Pancreas (tissue), 10 donors: Measurements from ENCODE around the gene STAB2. TPM values are rescaled to one million over a fixed set of nuclear protein-coding genes. Genes with fewer than 3 reads are reported as not detected.
"Not testable (repeated sequence)": the region's sequence is repeated elsewhere in the genome, so short reads cannot be mapped to it uniquely, and the experiment has no call there.

Source experiments
- ATAC-seq, 4 donors: fragments of 200-7000 bp; cut with Tn5 transposase; one replicate each; pipeline versions ENCODE4 v1.8.0 to v1.9.1; 2020; ENCODE audit warnings: mild to moderate bottlenecking in 4 of 4, moderate library complexity in 4 of 4
- DNase-seq, 6 donors: peaks; one replicate each; pipeline ENCODE4 v3.0.0-alpha.2; 2020
- FAIRE-seq: peaks from 2 replicates; lab custom pipeline; 2012; peaks lifted over from hg19 to GRCh38; lab: Jason Lieb, UNC
- H3K27ac ChIP-seq, 4 donors: fragments of 200-600 bp; sonication (generic); 1 replicate in 3 of 4; 2 replicates in 1 of 4; pipeline versions ENCODE4 v1.5.0 to v1.8.0; 2020
- H3K27me3 ChIP-seq, 4 donors: fragments of 200-600 bp; one replicate each; pipeline ENCODE4 v1.8.0; 2021
- H3K36me3 ChIP-seq, 3 donors: fragments of 200-600 bp; sonication (generic) in 1 of 3; one replicate each; pipeline versions ENCODE4 v1.5.0 to v1.8.0; 2020 to 2021
- H3K4me1 ChIP-seq, 3 donors: fragments of 200-600 bp; one replicate each; pipeline ENCODE4 v1.8.0; 2021
- H3K4me3 ChIP-seq, 4 donors: fragments of 200-600 bp; sonication (generic) in 2 of 4; one replicate each; pipeline versions ENCODE4 v1.5.0 to v1.8.0; 2020 to 2021
- H3K9me3 ChIP-seq, 4 donors: fragments of 200-600 bp; one replicate each; pipeline ENCODE4 v1.8.0; 2021
- WGBS, 2 donors: extraction: QIAGEN DNeasy Blood & Tissue Kit; methylation state at CpG; one replicate each; pipeline ENCODE4 v1.1.7; 2013; 5-methylcytosine and 5-hydroxymethylcytosine counted together
- intact Hi-C, 3 donors: fragments of 100-400 bp; cut with DNase I; formaldehyde crosslinking; loops; one replicate each; pipeline versions ENCODE4 v1.11.1 to v1.14.2; 2022
- polyA plus RNA-seq, 2 donors: library from polyadenylated mRNA; stranded (reverse); fragments of 200-250 nt; gene quantifications; one replicate each; pipeline ENCODE4 v1.2.3, GENCODE V29; 2013
- total RNA-seq, 6 donors: library from RNA; stranded (reverse); fragmentation: NEBNext Ultra II Directional in 4 of 6; extraction: Animal tissue kit (Norgen Biotek cat#: 25700) in 4 of 6; gene quantifications; one replicate each; pipeline versions ENCODE4 v1.2.1 to v1.2.4, GENCODE V29; 2021 to 2023
- TF ChIP-seq, protein P1 (sequence below), 4 donors: fragments of 200-600 bp; sonication (generic) in 3 of 4; IDR thresholded peaks; one replicate each; pipeline versions ENCODE4 v1.5.0 to v1.8.0; 2021; ENCODE audit warnings: antibody characterized with exemption in 4 of 4
- donor health status: healthy with polysubstance abuse.
- donor health status: DM: no; HTN: no; CAD: no; lungs with moderate emphysema.
- donor health status: DM: no; HTN: no; CAD: no.
- donor health status: control.
- donor health status: control.
- donor health status: Bipolar disorder and iron deficiency.
- donor health status: DM: yes; HTN: yes; CAD: no.
- donor health status: DM: no; HTN: no; CAD: no.
- donor health status: DM: no; HTN: no; CAD: no.
- donor health status: DM: yes; HTN: yes; CAD: no.

STAB2 gene
- total and polyA plus RNA-seq, 8 donors = under 0.01 to 0.16 (median 0.08) TPM; not detected in 1

GRCh38 chr12:103647267-103647666 is 60.2 kb downstream of the STAB2 start:
- no peaks in the 10 kb centered on the region for H3K9me3 ChIP-seq
- intact Hi-C loops = no loop called here
- no peak overlapping the region for H3K4me3 ChIP-seq
- no peak for ATAC-seq
- TF ChIP-seq, protein P1, sequence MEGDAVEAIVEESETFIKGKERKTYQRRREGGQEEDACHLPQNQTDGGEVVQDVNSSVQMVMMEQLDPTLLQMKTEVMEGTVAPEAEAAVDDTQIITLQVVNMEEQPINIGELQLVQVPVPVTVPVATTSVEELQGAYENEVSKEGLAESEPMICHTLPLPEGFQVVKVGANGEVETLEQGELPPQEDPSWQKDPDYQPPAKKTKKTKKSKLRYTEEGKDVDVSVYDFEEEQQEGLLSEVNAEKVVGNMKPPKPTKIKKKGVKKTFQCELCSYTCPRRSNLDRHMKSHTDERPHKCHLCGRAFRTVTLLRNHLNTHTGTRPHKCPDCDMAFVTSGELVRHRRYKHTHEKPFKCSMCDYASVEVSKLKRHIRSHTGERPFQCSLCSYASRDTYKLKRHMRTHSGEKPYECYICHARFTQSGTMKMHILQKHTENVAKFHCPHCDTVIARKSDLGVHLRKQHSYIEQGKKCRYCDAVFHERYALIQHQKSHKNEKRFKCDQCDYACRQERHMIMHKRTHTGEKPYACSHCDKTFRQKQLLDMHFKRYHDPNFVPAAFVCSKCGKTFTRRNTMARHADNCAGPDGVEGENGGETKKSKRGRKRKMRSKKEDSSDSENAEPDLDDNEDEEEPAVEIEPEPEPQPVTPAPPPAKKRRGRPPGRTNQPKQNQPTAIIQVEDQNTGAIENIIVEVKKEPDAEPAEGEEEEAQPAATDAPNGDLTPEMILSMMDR (IDR thresholded peaks at IDR 0.05) = no peak
- DNase-seq = no peak
- FAIRE-seq = no peak
- H3K4me1 ChIP-seq = no peaks in the 10 kb centered on the region
- no peak overlapping the region for H3K27ac ChIP-seq
- H3K36me3 ChIP-seq = no peaks in the 10 kb centered on the region
- 19 to 23% methylated on average over 2 of the region's 2 CpGs for whole genome bisulfite sequencing, 2 donors
- H3K27me3 ChIP-seq = no peaks in the 10 kb centered on the region

DNA sequence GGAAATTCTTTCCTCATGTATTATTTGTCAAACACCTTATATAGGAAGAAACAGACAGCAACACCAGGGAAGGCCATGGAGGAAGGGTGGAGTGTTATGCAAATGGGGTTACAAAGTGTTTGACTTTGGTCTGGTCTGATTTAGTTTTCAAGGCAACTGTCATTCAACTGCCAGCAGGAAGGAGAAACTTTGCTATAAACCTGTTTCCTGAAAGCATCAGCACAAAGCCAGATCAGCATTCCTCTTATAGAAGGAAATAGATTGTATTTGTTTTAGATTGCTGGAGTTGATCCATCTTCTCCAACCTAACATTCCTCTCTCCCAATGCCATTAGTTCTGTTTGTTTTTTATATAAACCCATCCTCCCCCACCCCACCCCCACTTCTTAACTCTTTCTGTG is 65.7 kb downstream of the STAB2 start:
- ATAC-seq (peak in 3 of 4 donors; percentile 46 to 70 (median 63)), FAIRE-seq (no peak), DNase-seq (no peak)
- H3K4me1 ChIP-seq = no peaks in the 10 kb centered on the region
- no peaks in the 10 kb centered on the region for H3K36me3 ChIP-seq
- no peak overlapping the region for H3K4me3 ChIP-seq
- intact Hi-C loops = no loop called here
- H3K9me3 ChIP-seq = no peaks in the 10 kb centered on the region
- H3K27ac ChIP-seq = no peak overlapping the region
- no peaks in the 10 kb centered on the region for H3K27me3 ChIP-seq
- TF ChIP-seq, protein P1 (IDR thresholded peaks at IDR 0.05) = no peak

- ATAC-seq, H3K4me1 ChIP-seq, FAIRE-seq, DNase-seq, H3K27ac ChIP-seq, H3K9me3 ChIP-seq, H3K27me3 ChIP-seq, H3K36me3 ChIP-seq, H3K4me3 ChIP-seq, intact Hi-C loops: not testable (repeated sequence)
- WGBS, 2 donors = 58 to 71% methylated on average over 3 of the region's 3 CpGs
Observed at GRCh38 chr12:103653568-103654173, 66.6 kb downstream of the STAB2 start.

GRCh38 chr12:103654816-103655215 is 67.7 kb downstream of the STAB2 start:
- intact Hi-C loops = no loop called here
- no peak for DNase-seq
- H3K4me3 ChIP-seq = no peak overlapping the region
- WGBS, 2 donors = 87 to 88% methylated on average over 3 of the region's 3 CpGs
- TF ChIP-seq, protein P1 (IDR thresholded peaks at IDR 0.05) = no peak
- no peaks in the 10 kb centered on the region for H3K27me3 ChIP-seq
- no peaks in the 10 kb centered on the region for H3K9me3 ChIP-seq
- H3K4me1 ChIP-seq = no peaks in the 10 kb centered on the region
- FAIRE-seq = peak; percentile 56
- no peak overlapping the region for H3K27ac ChIP-seq
- no peaks in the 10 kb centered on the region for H3K36me3 ChIP-seq
- ATAC-seq = no peak

DNA sequence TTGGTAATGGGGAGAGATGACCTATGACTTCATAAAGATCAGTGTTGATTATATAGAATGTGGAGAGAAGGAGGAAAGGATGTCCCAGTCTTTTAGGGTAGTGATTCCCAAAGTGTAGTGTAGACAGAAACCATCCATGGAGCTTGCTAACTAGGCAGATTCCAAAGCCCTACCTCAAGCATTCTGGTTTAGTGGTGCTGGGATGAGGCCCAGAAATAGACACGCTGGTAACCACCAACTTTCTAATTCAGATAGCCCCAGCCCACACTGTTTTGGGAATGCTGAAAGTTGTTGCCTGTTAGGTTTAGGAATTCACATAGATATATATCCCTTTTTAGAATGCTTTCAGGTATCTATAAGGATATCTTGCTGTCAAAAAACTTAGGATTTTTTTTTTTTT is 69.2 kb downstream of the STAB2 start:
- ATAC-seq (no peak), DNase-seq (no peak), FAIRE-seq (no peak)
- H3K36me3 ChIP-seq = no peaks in the 10 kb centered on the region
- intact Hi-C loops = no loop called here
- TF ChIP-seq, protein P1 (IDR thresholded peaks at IDR 0.05) = no peak
- 84 to 90% methylated on average over 1 of the region's 1 CpG for WGBS, 2 donors
- no peaks in the 10 kb centered on the region for H3K9me3 ChIP-seq
- no peak overlapping the region for H3K4me3 ChIP-seq
- no peaks in the 10 kb centered on the region for H3K27me3 ChIP-seq
- H3K4me1 ChIP-seq = no peaks in the 10 kb centered on the region
- H3K27ac ChIP-seq = no peak overlapping the region
